Natural killer cell (primary cell): Measurements from ENCODE around the gene TPST1. TPM values are rescaled to one million over a fixed set of nuclear protein-coding genes. Genes with fewer than 3 reads are reported as not detected.

Experiments used
- ATAC-seq, 3 donors: fragments of 150-1000 bp in 2 of 3; fragments of 200-7000 bp in 1 of 3; cut with Tn5 transposase; 1 replicate in 1 of 3; 2 replicates in 2 of 3; pipeline ENCODE4 v1.10.0; 2021; ENCODE audit warnings: mild to moderate bottlenecking in 2 of 3, moderate library complexity in 2 of 3
- DNase-seq, 2 donors: peaks; one replicate each; pipeline versions ENCODE4 v3.0.0 to v3.0.0-alpha.2; 2013 to 2021; ENCODE audit warnings: mixed read lengths in 1 of 2
- H3K27ac ChIP-seq: one replicate; pipeline ENCODE4 v1.5.1; 2013; ENCODE audit warnings: mild to moderate bottlenecking, low read length
- H3K27me3 ChIP-seq: one replicate; pipeline ENCODE4 v1.6.1; 2013; ENCODE audit warnings: low read length; ENCODE audit not compliant: control insufficient read depth, insufficient read depth
- H3K36me3 ChIP-seq: one replicate; pipeline ENCODE4 v1.6.1; 2013; ENCODE audit warnings: low read length; ENCODE audit not compliant: control insufficient read depth, insufficient read depth
- H3K4me1 ChIP-seq: one replicate; pipeline ENCODE4 v1.6.1; 2013; ENCODE audit warnings: low read length; ENCODE audit not compliant: control insufficient read depth, insufficient read depth
- H3K4me3 ChIP-seq: one replicate; pipeline ENCODE4 v1.5.1; 2013; ENCODE audit warnings: low read length
- H3K9me3 ChIP-seq: one replicate; pipeline ENCODE4 v1.6.1; 2013; ENCODE audit warnings: low read length; ENCODE audit not compliant: control insufficient read depth, insufficient read depth
- H3K27ac Mint-ChIP-seq, 2 donors: one replicate each; pipeline ENCODE4 v1.8.0; 2022; ENCODE audit warnings: mild to moderate bottlenecking in 2 of 2, mixed read lengths in 2 of 2, moderate library complexity in 1 of 2
- H3K27me3 Mint-ChIP-seq, 2 donors: one replicate each; pipeline ENCODE4 v1.8.0; 2022; ENCODE audit warnings: low read depth in 2 of 2, mixed read lengths in 2 of 2
- H3K36me3 Mint-ChIP-seq: one replicate; pipeline ENCODE4 v1.8.0; 2022; ENCODE audit warnings: mixed read lengths
- H3K4me1 Mint-ChIP-seq, 2 donors: one replicate each; pipeline ENCODE4 v1.8.0; 2022; ENCODE audit warnings: mixed read lengths in 2 of 2
- H3K4me3 Mint-ChIP-seq: one replicate; pipeline ENCODE4 v1.8.0; 2022; ENCODE audit warnings: mild to moderate bottlenecking, moderate library complexity, mixed read lengths
- H3K9me3 Mint-ChIP-seq, 2 donors: one replicate each; pipeline ENCODE4 v1.8.0; 2022; ENCODE audit warnings: mixed read lengths in 2 of 2
- WGBS: methylation state at CpG from one replicate; pipeline ENCODE4 v1.1.7; 2013; ENCODE audit warnings: missing lambda C conversion rate; ENCODE audit not compliant: insufficient coverage; 5-methylcytosine and 5-hydroxymethylcytosine counted together
- intact Hi-C: fragments of 100-400 bp; cut with micrococcal nuclease; formaldehyde crosslinking; loops from one replicate; pipeline ENCODE4 v1.14.2; 2022
- total RNA-seq, 4 donors: library from RNA; stranded (reverse); fragments of 120-200 nt in 1 of 4; gene quantifications; one replicate each; pipeline versions ENCODE4 v1.2.3 to v1.2.4, GENCODE V29; 2013 to 2022
- TF ChIP-seq, protein P1 (sequence below): fragments of 200-600 bp; IDR thresholded peaks from one replicate; pipeline ENCODE4 v1.8.0; 2022; ENCODE audit warnings: antibody characterized with exemption

The TPST1 gene
- total RNA-seq, 3 donors from 2014 or later (not counting 1 experiment from before 2014, with no cell fraction given), result 10.4 to 17.3 (median 14.3) TPM

- Mint-ChIP-seq H3K36me3 (no peaks in the 10 kb centered on the region), H3K9me3 (no peaks in the 10 kb centered on the region), H3K27me3 (no peaks in the 10 kb centered on the region), H3K4me3 (no peak overlapping the region), H3K27ac (no peak overlapping the region), H3K4me1 (no peaks in the 10 kb centered on the region)
- peaks cover 8% of the 10 kb centered on the region for H3K9me3 ChIP-seq
- H3K4me1 ChIP-seq, result no peaks in the 10 kb centered on the region
- DNase-seq (no peak), ATAC-seq (no peak)
- WGBS, result 98% methylated on average over 45 of the region's 45 CpGs
- TF ChIP-seq, protein P1, sequence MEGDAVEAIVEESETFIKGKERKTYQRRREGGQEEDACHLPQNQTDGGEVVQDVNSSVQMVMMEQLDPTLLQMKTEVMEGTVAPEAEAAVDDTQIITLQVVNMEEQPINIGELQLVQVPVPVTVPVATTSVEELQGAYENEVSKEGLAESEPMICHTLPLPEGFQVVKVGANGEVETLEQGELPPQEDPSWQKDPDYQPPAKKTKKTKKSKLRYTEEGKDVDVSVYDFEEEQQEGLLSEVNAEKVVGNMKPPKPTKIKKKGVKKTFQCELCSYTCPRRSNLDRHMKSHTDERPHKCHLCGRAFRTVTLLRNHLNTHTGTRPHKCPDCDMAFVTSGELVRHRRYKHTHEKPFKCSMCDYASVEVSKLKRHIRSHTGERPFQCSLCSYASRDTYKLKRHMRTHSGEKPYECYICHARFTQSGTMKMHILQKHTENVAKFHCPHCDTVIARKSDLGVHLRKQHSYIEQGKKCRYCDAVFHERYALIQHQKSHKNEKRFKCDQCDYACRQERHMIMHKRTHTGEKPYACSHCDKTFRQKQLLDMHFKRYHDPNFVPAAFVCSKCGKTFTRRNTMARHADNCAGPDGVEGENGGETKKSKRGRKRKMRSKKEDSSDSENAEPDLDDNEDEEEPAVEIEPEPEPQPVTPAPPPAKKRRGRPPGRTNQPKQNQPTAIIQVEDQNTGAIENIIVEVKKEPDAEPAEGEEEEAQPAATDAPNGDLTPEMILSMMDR, result no peak
- H3K36me3 ChIP-seq, result no peaks in the 10 kb centered on the region
- H3K27me3 ChIP-seq, result no peaks in the 10 kb centered on the region
- H3K4me3 ChIP-seq, result no peak overlapping the region
- intact Hi-C loops, result no loop called here
- H3K27ac ChIP-seq, result no peak overlapping the region
Measured at GRCh38 chr7:66376264-66376945, 171.3 kb downstream of the TPST1 start.

DNA sequence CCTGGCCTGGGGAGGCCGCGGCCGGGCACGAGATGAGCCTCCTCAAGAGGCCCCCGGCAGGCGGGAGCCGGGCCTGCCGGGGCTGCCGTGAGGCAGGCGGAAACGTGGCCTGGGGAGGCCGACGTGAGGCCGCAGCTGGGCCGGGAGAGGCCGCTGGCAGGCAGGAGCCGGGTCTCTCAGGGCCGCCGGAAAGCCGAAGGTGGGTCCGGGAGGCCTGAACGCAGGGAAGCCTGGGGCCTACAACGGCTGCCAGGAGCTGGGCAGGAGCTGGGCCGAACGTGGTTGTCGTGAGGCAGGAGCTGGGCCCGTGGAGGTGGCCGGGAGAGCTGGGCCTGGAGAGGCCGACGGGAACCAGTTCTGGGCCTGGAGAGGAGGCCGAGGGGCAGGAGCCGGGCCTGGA lies 171.9 kb downstream of the TPST1 start:
- Mint-ChIP-seq H3K27me3 (no peaks in the 10 kb centered on the region), H3K36me3 (no peaks in the 10 kb centered on the region), H3K27ac (no peak overlapping the region), H3K4me3 (no peak overlapping the region), H3K4me1 (no peaks in the 10 kb centered on the region), H3K9me3 (no peaks in the 10 kb centered on the region)
- H3K27me3 ChIP-seq, result no peaks in the 10 kb centered on the region
- no peak for ATAC-seq
- no peak overlapping the region for H3K4me3 ChIP-seq
- DNase-seq, result no peak
- no peaks in the 10 kb centered on the region for H3K36me3 ChIP-seq
- intact Hi-C loops, result no loop called here
- H3K27ac ChIP-seq, result no peak overlapping the region
- WGBS, result 97% methylated on average over 32 of the region's 32 CpGs
- peaks cover 8% of the 10 kb centered on the region for H3K9me3 ChIP-seq
- no peaks in the 10 kb centered on the region for H3K4me1 ChIP-seq
- TF ChIP-seq, protein P1, result no peak

- H3K27ac ChIP-seq, result no peak overlapping the region
- H3K4me1 ChIP-seq, result no peaks in the 10 kb centered on the region
- no peaks in the 10 kb centered on the region for H3K4me1 Mint-ChIP-seq
- H3K9me3 Mint-ChIP-seq, result no peaks in the 10 kb centered on the region
- WGBS, result 95% methylated on average over 11 of the region's 11 CpGs
- no peak overlapping the region for H3K4me3 Mint-ChIP-seq
- H3K36me3 Mint-ChIP-seq, result no peaks in the 10 kb centered on the region
- DNase-seq (no peak), ATAC-seq (no peak)
- H3K27me3 ChIP-seq, result no peaks in the 10 kb centered on the region
- TF ChIP-seq, protein P1, result no peak
- no peaks in the 10 kb centered on the region for H3K27me3 Mint-ChIP-seq
- intact Hi-C loops, result no loop called here
- H3K36me3 ChIP-seq, result no peaks in the 10 kb centered on the region
- H3K27ac Mint-ChIP-seq, result no peak overlapping the region
- H3K9me3 ChIP-seq, result peaks cover 8% of the 10 kb centered on the region
- no peak overlapping the region for H3K4me3 ChIP-seq
Measured at GRCh38 chr7:66377714-66378113, 172.6 kb downstream of the TPST1 start.
